Measurements from ENCODE around the gene B3GNT9.
"Not testable (repeated sequence)": the region's sequence is repeated elsewhere in the genome, so short reads cannot be mapped to it uniquely, and the experiment has no call there.

B3GNT9 gene

DNA sequence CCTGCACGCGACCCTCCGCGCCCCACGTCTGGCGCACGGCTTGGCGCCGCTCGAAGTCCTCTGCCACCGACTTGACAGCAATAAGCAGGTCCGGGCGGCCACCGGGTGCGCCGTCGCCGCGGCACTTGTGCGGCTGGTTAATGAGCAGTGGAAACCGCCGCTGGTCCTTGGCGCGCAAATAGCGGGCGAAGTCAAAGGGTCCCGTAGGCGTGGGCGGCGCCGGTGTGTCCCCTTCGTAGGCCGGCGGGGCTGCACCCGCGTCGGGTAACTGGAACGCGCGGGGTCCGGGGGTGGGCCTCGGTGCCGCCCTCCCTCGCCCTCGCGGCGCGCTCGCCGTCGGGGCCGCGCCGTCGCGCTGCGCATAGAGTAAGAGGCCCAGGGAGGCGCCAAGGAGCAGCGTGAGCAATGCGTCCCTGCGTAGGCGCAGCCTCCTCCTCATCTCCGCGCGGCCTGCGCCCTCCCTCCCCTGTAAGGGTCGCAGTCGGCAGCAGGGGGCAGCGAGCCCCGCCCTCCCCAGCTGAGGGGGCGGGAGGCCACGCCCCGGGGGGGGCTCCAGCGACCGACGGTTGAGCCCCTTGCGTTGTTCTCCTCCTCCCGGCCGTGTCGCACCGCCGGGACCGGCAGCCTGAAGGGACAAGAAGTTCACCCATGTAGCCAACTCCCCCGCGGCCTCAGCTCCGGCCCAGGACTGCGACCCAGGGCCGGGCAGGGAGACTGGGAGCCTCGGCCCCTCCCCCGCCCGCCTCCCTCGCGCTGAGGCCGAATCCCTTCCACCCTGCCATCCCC lies 558 bp downstream of the B3GNT9 start:
- DNase-seq (ENCODE audit: low read depth): no peak

GRCh38 chr16:67149276-67150046 lies 1.3 kb downstream of the B3GNT9 start:
- no peak for DNase-seq (ENCODE audit: low read depth)

DNA sequence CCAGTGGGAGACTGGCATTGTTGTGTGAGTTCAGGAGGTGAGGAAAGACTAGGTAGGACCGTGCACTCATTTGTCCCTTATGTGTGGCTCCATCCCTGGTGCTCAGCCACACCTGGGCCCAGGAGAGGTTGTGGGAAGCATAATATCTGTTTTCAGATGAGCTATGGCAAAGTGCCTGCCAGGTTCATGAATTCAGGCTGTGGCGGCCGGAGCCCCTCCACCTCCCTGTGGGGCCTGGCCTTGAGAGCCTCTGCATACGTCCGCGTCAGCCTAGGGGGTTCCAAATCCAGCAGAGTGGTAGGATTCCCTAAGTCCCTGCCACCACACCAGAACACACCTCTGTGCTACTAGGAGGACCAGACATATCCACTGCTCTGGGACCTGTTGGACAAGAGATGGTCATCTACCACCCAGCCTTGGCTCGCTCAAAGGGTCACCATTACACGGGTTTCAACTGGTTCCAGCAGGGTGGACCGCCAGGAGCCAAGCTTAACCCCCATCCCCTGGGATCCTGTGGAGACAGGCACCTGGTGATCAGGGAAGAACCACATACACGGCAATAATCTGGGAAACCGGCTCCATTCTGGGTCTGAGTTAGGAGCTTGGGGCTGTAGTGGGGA lies 2.0 kb downstream of the B3GNT9 start:
- no peak for DNase-seq (ENCODE audit: low read depth)

DNA sequence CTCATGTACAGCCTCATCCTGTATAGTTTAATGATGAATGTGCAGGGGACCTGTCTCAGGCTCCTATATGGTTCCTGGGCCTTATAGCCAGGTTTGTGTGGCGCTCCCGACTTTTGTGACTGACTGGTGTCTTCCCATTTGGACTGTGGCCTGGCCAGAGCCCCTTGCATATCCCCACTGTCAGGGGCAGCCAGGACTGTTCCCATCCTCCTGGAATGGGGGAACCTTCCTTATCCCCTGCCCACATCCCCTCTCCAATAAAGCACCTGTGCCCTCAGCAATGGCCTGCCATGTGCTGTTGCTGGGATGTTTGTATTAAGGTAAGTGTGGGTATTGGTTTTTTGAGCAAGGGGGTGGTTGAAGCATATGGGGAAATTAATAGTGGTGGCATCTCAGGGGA lies 2.6 kb downstream of the B3GNT9 start:
- no peak for DNase-seq (ENCODE audit: low read depth)

GRCh38 chr16:67147437-67148140 lies 3.2 kb downstream of the B3GNT9 start:
- DNase-seq (ENCODE audit: low read depth): no peak

DNA sequence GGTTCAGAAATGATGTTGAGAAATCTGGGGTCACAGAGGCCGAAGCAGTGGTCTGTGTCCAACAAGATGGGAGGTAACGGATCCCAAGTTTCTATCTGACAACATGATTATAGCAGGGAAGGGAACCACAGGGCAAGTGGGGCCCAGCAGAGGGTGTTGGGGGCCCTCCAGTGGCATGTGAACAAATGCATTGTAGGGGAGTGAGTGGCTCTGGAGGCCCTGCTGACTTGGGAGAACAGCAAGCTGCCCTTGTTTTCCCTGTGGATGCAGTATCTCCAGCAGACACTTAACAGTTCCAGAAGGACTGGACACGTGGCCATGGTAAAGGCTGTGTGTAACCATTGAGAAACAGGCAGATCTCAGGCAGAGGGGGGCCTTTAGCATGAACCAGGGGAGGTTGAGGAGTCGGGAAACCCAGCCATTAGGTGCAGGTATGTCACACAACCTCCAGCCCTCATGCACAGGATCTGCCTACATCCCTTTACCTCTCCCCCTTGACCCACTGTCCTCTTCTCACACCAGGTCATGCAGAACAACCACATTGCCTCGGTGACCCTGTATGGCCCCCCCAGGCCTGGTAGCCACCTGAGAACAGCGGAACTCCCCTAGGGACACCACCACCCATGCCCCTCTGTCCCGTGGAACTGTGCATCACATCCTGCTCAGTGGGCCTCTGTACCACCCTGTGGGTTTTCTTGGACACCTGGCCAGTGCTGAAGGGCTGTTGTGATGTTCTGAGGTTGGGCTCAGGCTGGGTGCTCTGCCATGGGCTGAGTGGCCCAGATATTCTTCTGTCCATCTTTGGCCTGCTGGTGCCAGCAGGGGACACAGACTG lies 4.1 kb downstream of the B3GNT9 start:
- DNase-seq (ENCODE audit: low read depth): no peak

GRCh38 chr16:67145746-67146145 lies 5.1 kb downstream of the B3GNT9 start:
- DNase-seq (ENCODE audit: low read depth): no peak

DNA sequence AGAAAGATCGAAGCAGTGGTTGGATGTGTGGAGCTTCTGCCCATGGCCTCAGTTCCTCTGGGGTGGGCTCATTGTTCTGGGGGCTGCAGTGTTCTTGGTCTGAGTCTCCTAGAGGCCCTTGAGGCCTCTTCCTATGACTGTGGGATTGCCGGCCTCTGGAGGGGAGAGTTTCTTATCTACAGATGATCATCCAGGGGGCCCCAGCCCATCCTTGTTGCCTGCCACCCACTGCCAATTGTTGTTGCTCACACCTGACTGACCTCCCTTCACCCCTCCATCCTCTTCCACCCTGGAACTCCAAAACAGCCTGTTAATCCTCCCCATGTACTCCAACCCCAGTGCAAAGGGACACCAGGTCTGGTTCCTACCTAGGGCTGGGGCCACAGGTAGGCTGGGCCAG lies 5.9 kb downstream of the B3GNT9 start:
- no peak for DNase-seq (ENCODE audit: low read depth)

GRCh38 chr16:67142342-67142741 lies 8.5 kb downstream of the B3GNT9 start:
- DNase-seq (ENCODE audit: low read depth): no peak

DNA sequence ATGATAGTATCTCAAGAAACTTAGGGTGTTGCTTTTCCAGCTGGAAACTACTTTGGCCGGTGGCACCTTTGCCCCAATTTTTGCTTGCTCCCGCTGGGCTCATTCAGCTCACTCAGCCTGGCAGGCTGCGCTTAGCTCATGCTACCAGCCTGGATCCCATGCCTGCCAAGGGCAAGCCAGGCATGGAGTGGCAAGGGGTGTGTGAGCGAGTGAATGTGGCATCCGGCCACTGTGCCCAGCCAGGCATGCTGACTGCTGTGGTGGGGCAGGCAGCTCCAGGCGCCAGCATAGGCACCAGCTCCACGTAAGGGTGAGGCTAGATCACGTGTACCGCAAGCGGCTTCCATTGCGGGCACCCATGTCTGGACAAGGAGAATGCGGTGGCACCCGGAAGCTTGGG lies 9.4 kb downstream of the B3GNT9 start:
- DNase-seq (ENCODE audit: low read depth): no peak

DNA sequence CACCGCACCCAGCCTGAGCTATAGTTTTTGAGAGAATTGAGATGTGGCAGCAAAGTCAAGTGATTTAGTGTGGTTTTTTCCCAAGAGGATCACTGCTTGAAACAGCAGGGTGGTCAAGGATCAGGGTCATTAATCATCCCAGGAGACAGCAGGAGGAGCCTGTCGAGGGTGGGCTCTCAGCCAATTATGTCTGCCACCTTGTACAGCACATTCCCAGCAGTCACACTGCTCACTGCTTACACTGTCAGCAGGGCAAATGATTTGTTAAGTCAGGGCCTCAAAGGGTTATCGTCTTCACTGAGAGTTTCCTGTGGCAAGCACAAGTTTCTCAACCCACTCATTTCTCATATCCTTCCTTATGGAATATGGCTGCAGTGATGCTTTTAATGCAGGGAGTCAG lies 13.2 kb downstream of the B3GNT9 start:
- no peak for DNase-seq (ENCODE audit: low read depth)

GRCh38 chr16:67129422-67129821 lies 21.4 kb downstream of the B3GNT9 start:
- no peak for DNase-seq (ENCODE audit: low read depth)

DNA sequence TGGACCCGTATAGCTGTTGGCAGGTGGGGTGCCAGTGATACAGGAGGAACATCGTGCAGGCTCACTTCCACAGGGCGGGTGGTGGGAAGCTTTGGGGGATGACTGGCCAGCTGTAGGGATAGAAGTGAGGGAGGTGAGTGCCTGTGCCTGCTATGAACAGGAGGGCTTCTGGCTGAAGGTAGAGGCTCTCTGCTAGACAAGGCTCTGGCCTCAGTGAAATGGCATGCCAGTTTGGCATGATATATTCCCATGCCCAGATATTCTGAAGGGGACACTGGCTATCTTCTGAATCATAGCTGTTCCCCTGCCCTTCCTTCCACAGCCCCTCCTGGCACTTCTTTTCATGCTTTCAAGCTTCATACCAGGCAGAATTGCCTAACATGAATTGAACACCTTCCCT lies 21.9 kb downstream of the B3GNT9 start:
- no peak for DNase-seq (ENCODE audit: low read depth)

DNA sequence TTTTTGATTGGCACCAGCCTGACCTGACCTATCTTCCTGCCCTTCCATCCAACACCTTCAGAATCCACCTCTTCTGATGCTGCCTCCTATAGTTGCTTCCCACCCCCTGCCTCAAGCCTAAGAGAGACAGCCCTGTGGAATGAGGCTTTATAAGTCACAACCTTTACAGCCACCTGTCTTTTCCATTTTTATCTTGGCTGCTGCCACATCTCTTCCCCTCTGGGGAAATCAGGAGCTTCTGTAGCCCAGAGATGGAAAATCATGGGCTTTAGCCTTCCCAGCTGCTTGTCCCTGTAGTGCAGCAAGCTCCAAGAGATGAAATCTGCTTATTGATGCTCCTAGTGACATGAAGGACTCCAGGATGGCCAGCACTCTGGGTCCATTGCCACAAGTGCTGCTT lies 22.4 kb downstream of the B3GNT9 start:
- DNase-seq (ENCODE audit: low read depth): no peak

DNA sequence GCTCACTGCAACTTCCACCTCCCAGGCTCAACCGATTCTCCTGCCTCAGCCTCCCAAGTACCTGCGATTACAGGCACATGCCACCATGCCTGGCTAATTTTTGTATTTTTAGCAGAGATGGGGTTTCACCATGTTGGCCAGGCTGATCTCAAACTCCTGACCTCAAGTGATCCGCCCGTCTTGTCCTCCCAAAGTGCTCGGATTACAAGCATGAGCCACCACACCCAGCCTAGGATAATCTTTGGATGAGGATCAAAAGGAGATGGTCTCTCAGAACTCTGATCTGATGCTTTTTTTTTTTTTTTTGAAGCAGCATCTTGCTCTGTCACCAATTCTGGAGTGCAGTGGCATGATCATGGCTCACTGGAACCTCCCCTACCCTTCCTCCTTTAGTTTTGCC lies 28.0 kb downstream of the B3GNT9 start:
- DNase-seq (ENCODE audit: low read depth): not testable (repeated sequence)

GRCh38 chr16:67120025-67120424 lies 30.8 kb downstream of the B3GNT9 start:
- DNase-seq (ENCODE audit: low read depth): no peak

GRCh38 chr16:67117716-67118115 lies 33.1 kb downstream of the B3GNT9 start:
- no peak for DNase-seq (ENCODE audit: low read depth)

GRCh38 chr16:67116388-67117311 lies 34.1 kb downstream of the B3GNT9 start:
- DNase-seq (ENCODE audit: low read depth): no peak

GRCh38 chr16:67115639-67116038 lies 35.2 kb downstream of the B3GNT9 start:
- no peak for DNase-seq (ENCODE audit: low read depth)

DNA sequence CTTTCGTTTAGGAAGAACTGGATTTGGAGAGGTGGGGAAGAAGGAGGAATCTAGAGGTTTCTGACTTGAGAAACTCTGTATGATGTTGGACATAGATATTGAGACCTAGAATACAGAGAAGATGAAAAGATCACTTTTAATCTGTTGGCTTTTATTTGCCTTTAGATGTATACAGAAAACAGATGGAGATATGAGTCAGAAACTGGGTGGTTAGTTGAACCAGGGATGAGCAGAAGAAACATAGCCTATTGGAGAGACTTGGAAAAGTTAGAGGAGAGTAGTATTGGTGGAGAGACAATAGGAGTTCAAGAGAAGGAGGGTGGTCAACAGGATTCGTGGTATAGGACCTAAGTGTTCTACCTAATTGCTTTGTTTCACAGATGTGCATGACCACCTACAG lies 36.0 kb downstream of the B3GNT9 start:
- DNase-seq (ENCODE audit: low read depth): no peak

All from stimulated activated CD8-positive, alpha-beta memory T cell treated with anti-CD3 and anti-CD28 coated beads, Interleukin-7, amount 100 ng/mL, for 24 hours (primary cell).